ENCODE measurements around the gene NCAPG2.
"Not testable (repeated sequence)": the region's sequence is repeated elsewhere in the genome, so short reads cannot be mapped to it uniquely, and the experiment has no call there.

The NCAPG2 gene

DNA sequence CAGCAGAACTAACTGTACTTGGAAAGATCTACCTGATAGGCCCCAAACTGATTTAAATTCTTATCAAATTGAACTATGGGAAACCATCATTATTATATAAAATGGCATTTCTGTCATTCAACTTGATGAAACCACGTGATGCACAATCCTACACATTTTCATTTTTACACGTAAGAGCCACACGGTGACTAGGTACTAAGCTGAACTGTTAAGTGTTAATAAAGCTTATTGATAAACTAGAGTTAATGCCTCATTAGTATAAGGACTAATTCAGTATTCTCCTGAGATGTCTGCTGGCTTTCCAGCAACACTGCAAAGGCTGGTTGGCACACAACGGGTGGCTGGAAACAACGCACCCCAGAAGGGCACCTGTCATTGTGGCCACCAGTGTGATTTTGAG, 4.6 kb downstream of the NCAPG2 start:
- H4K8ac ChIP-seq (ENCODE audit: low read depth, low read length): no peak overlapping the region
- H4K12ac ChIP-seq (ENCODE audit: low read depth, low read length): no peak overlapping the region
- no peak overlapping the region for H4K91ac ChIP-seq (ENCODE audit: low read depth, low read length)
- no peak overlapping the region for H3K4me3 ChIP-seq (ENCODE audit: low read depth, low read length)
- H3K4me1 ChIP-seq (ENCODE audit: control insufficient read depth in 1 of 2, insufficient read depth in 2 of 2, low read length in 2 of 2): peaks cover 3 to 8% of the 10 kb centered on the region in 2 experiments
- no peak overlapping the region for H2AFZ ChIP-seq (ENCODE audit: insufficient read depth, low read length, poor library complexity)
- H3K27ac ChIP-seq (ENCODE audit: low read depth, low read length): no peak overlapping the region
- H3K79me1 ChIP-seq (ENCODE audit: low read length): peaks cover 7% of the 10 kb centered on the region
- no peaks in the 10 kb centered on the region for H3K9me3 ChIP-seq (ENCODE audit: insufficient read depth, low read depth, low read length)
- H2BK5ac ChIP-seq (ENCODE audit: low read depth, low read length, poor library complexity): no peak overlapping the region
- WGBS (ENCODE audit: extremely low coverage, insufficient coverage, insufficient read length): no CpG with 5 or more reads among the region's 5 CpGs
- DNase-seq: no peak
- H3K79me2 ChIP-seq (ENCODE audit: control insufficient read depth, insufficient read depth, low read length, poor library complexity): peaks cover 9% of the 10 kb centered on the region
- H3K4ac ChIP-seq (ENCODE audit: low read depth, low read length): no peak overlapping the region
- H3K18ac ChIP-seq (ENCODE audit: low read length): no peak overlapping the region
- no peak overlapping the region for H2BK12ac ChIP-seq (ENCODE audit: low read length)
- no peak overlapping the region for H3K9ac ChIP-seq (ENCODE audit: low read length)
- no peaks in the 10 kb centered on the region for H3K27me3 ChIP-seq (ENCODE audit: insufficient read depth, low read length)
- H2AK5ac ChIP-seq (ENCODE audit: low read length): no peak overlapping the region
- no peak overlapping the region for H3K14ac ChIP-seq (ENCODE audit: low read length)
- no peak overlapping the region for H3K4me2 ChIP-seq (ENCODE audit: low read length)
- no peak overlapping the region for H3K23ac ChIP-seq (ENCODE audit: low read length)
- H2BK120ac ChIP-seq (ENCODE audit: insufficient read depth, low read length, poor library complexity): no peak overlapping the region
- H3K36me3 ChIP-seq (ENCODE audit: control insufficient read depth in 1 of 2, insufficient read depth in 2 of 2, low read length in 2 of 2): peaks cover 16 to 21% of the 10 kb centered on the region in 2 experiments

DNA sequence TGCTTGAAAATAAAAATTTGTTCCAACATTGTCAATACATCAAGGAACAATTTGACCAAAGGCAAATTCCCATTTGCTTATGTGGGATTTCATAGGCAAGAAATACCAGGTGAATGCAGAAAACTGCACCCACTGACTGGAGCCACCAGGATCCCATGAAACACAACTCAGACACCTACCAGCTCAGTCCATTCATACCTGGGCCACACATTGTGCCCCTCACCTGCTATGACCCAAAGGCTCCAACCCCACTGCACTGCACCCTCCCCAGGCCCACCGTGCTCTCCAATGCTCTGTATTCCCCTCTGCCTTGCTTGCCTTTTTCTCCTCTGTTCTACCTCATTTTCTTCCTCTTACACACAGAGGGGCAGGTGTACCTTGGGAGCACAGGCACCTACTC, 5.3 kb downstream of the NCAPG2 start:
- H3K79me1 ChIP-seq (ENCODE audit: low read length): peaks cover 2% of the 10 kb centered on the region
- H3K4me1 ChIP-seq (ENCODE audit: control insufficient read depth in 1 of 2, insufficient read depth in 2 of 2, low read length in 2 of 2): peaks cover 3 to 8% of the 10 kb centered on the region in 2 experiments
- H3K23ac ChIP-seq (ENCODE audit: low read length): no peak overlapping the region
- no peak overlapping the region for H2AK5ac ChIP-seq (ENCODE audit: low read length)
- H2BK5ac ChIP-seq (ENCODE audit: low read depth, low read length, poor library complexity): no peak overlapping the region
- no peak overlapping the region for H3K18ac ChIP-seq (ENCODE audit: low read length)
- no peak overlapping the region for H3K27ac ChIP-seq (ENCODE audit: low read depth, low read length)
- H3K4me2 ChIP-seq (ENCODE audit: low read length): no peak overlapping the region
- no peak overlapping the region for H3K4ac ChIP-seq (ENCODE audit: low read depth, low read length)
- no peak for DNase-seq
- no peak overlapping the region for H2BK12ac ChIP-seq (ENCODE audit: low read length)
- H4K8ac ChIP-seq (ENCODE audit: low read depth, low read length): no peak overlapping the region
- peaks cover 5% of the 10 kb centered on the region for H3K79me2 ChIP-seq (ENCODE audit: control insufficient read depth, insufficient read depth, low read length, poor library complexity)
- H2BK120ac ChIP-seq (ENCODE audit: insufficient read depth, low read length, poor library complexity): no peak overlapping the region
- peak overlapping the region; percentile 41 for H3K9ac ChIP-seq (ENCODE audit: low read length)
- WGBS (ENCODE audit: extremely low coverage, insufficient coverage, insufficient read length): no CpG with 5 or more reads among the region's 1 CpG
- no peak overlapping the region for H4K12ac ChIP-seq (ENCODE audit: low read depth, low read length)
- no peak overlapping the region for H2AFZ ChIP-seq (ENCODE audit: insufficient read depth, low read length, poor library complexity)
- no peak overlapping the region for H4K91ac ChIP-seq (ENCODE audit: low read depth, low read length)
- peaks cover 17 to 21% of the 10 kb centered on the region in 2 experiments for H3K36me3 ChIP-seq (ENCODE audit: control insufficient read depth in 1 of 2, insufficient read depth in 2 of 2, low read length in 2 of 2)
- H3K14ac ChIP-seq (ENCODE audit: low read length): no peak overlapping the region
- H3K27me3 ChIP-seq (ENCODE audit: insufficient read depth, low read length): no peaks in the 10 kb centered on the region
- no peaks in the 10 kb centered on the region for H3K9me3 ChIP-seq (ENCODE audit: insufficient read depth, low read depth, low read length)
- H3K4me3 ChIP-seq (ENCODE audit: low read depth, low read length): no peak overlapping the region

DNA sequence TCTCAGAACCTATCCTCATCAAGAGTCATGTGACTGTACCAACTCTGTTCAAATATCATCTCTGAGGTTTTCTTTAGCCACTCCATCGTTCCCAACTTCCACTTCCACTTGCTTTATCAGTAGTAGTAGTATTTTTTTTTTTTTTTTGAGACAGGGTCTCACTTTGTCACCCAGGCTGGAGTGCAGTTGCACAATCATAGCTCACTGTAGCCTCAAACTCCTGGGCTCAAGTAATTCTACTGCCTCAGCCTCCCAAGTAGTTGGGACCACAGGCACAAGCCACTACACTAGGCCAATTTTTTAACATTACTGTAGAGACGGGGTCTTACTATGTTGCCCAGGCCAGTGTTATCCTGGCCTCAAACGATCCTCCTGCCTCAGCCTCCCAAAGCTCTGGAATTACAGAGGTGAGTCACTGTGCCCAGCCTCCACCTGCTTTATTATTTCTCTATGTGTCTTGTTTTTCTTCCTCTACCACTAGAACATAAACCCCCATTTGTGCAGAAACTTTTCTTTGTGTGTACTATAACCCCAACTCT, 5.9 kb downstream of the NCAPG2 start:
- H3K36me3 ChIP-seq (ENCODE audit: control insufficient read depth in 1 of 2, insufficient read depth in 2 of 2, low read length in 2 of 2): peaks cover 18 to 21% of the 10 kb centered on the region in 2 experiments
- WGBS (ENCODE audit: extremely low coverage, insufficient coverage, insufficient read length): no CpG with 5 or more reads among the region's 3 CpGs
- no peaks in the 10 kb centered on the region for H3K9me3 ChIP-seq (ENCODE audit: insufficient read depth, low read depth, low read length)
- H2BK5ac ChIP-seq (ENCODE audit: low read depth, low read length, poor library complexity): no peak overlapping the region
- no peak overlapping the region for H3K27ac ChIP-seq (ENCODE audit: low read depth, low read length)
- H3K4me3 ChIP-seq (ENCODE audit: low read depth, low read length): no peak overlapping the region
- H4K8ac ChIP-seq (ENCODE audit: low read depth, low read length): no peak overlapping the region
- no peak overlapping the region for H3K4me2 ChIP-seq (ENCODE audit: low read length)
- H3K79me2 ChIP-seq (ENCODE audit: control insufficient read depth, insufficient read depth, low read length, poor library complexity): no peaks in the 10 kb centered on the region
- no peaks in the 10 kb centered on the region for H3K79me1 ChIP-seq (ENCODE audit: low read length)
- H2AK5ac ChIP-seq (ENCODE audit: low read length): no peak overlapping the region
- DNase-seq: no peak
- no peak overlapping the region for H2BK12ac ChIP-seq (ENCODE audit: low read length)
- H3K9ac ChIP-seq (ENCODE audit: low read length): no peak overlapping the region
- H3K4me1 ChIP-seq (ENCODE audit: control insufficient read depth in 1 of 2, insufficient read depth in 2 of 2, low read length in 2 of 2): peaks cover under 1 to 5% of the 10 kb centered on the region in 2 experiments
- H2AFZ ChIP-seq (ENCODE audit: insufficient read depth, low read length, poor library complexity): no peak overlapping the region
- H4K91ac ChIP-seq (ENCODE audit: low read depth, low read length): no peak overlapping the region
- no peak overlapping the region for H2BK120ac ChIP-seq (ENCODE audit: insufficient read depth, low read length, poor library complexity)
- H3K14ac ChIP-seq (ENCODE audit: low read length): no peak overlapping the region
- H3K23ac ChIP-seq (ENCODE audit: low read length): no peak overlapping the region
- H4K12ac ChIP-seq (ENCODE audit: low read depth, low read length): no peak overlapping the region
- no peaks in the 10 kb centered on the region for H3K27me3 ChIP-seq (ENCODE audit: insufficient read depth, low read length)
- no peak overlapping the region for H3K4ac ChIP-seq (ENCODE audit: low read depth, low read length)
- no peak overlapping the region for H3K18ac ChIP-seq (ENCODE audit: low read length)

DNA sequence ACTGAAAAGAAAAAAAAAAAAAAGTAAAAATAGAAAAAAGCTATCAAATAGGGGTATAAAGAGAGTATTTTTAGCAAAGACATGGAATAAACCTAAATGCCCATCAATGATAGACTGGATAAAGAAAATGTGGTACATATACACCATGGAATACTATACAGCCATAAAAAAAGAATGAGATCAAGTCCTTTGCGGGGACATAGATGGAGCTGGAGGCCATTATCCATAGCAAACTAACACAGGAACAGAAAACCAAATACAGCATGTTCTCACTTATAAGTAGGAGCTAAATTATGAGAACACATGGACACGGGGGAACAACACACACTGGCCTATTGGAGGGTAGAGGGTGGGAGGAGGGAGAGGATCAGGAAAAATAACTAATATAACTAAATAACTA, 7.0 kb downstream of the NCAPG2 start:
- H3K27me3 ChIP-seq (ENCODE audit: insufficient read depth, low read length); H3K79me1 ChIP-seq (ENCODE audit: low read length); H3K4me3 ChIP-seq (ENCODE audit: low read depth, low read length); H3K14ac ChIP-seq (ENCODE audit: low read length); H3K27ac ChIP-seq (ENCODE audit: low read depth, low read length); H2AK5ac ChIP-seq (ENCODE audit: low read length); DNase-seq; H2BK120ac ChIP-seq (ENCODE audit: insufficient read depth, low read length, poor library complexity); H3K4ac ChIP-seq (ENCODE audit: low read depth, low read length); H4K12ac ChIP-seq (ENCODE audit: low read depth, low read length); H4K8ac ChIP-seq (ENCODE audit: low read depth, low read length); H3K23ac ChIP-seq (ENCODE audit: low read length); H3K9me3 ChIP-seq (ENCODE audit: insufficient read depth, low read depth, low read length); H3K4me2 ChIP-seq (ENCODE audit: low read length); H2BK12ac ChIP-seq (ENCODE audit: low read length); H3K9ac ChIP-seq (ENCODE audit: low read length); H4K91ac ChIP-seq (ENCODE audit: low read depth, low read length); H2BK5ac ChIP-seq (ENCODE audit: low read depth, low read length, poor library complexity); H2AFZ ChIP-seq (ENCODE audit: insufficient read depth, low read length, poor library complexity); H3K4me1 ChIP-seq (ENCODE audit: control insufficient read depth in 1 of 2, insufficient read depth in 2 of 2, low read length in 2 of 2); H3K18ac ChIP-seq (ENCODE audit: low read length); H3K79me2 ChIP-seq (ENCODE audit: control insufficient read depth, insufficient read depth, low read length, poor library complexity): not testable (repeated sequence)
- no CpG with 5 or more reads among the region's 2 CpGs for WGBS (ENCODE audit: extremely low coverage, insufficient coverage, insufficient read length)
- H3K36me3 ChIP-seq (ENCODE audit: control insufficient read depth in 1 of 2, insufficient read depth in 2 of 2, low read length in 2 of 2): peaks cover 18 to 21% of the 10 kb centered on the region in 2 experiments

Measured in trophoblast cell (in vitro differentiated cells and primary cell).